Osteocyte (in vitro differentiated cells): ENCODE measurements around the gene NPLOC4. TPM values are rescaled to one million over a fixed set of nuclear protein-coding genes. Genes with fewer than 3 reads are reported as not detected.

Experiments
- DNase-seq: peaks from one replicate; pipeline ENCODE4 v3.0.0; 2021; ENCODE audit warnings: mixed read lengths; ENCODE audit not compliant: unreplicated experiment; ENCODE audit errors: extremely low spot score
- H3K27ac Mint-ChIP-seq: one replicate; pipeline ENCODE4 v1.8.0; 2021; ENCODE audit warnings: mild to moderate bottlenecking, mixed read lengths; ENCODE audit not compliant: unreplicated experiment
- H3K27me3 Mint-ChIP-seq: one replicate; pipeline ENCODE4 v1.8.0; 2021; ENCODE audit warnings: mixed read lengths; ENCODE audit not compliant: unreplicated experiment
- H3K36me3 Mint-ChIP-seq: one replicate; pipeline ENCODE4 v1.8.0; 2021; ENCODE audit warnings: mixed read lengths; ENCODE audit not compliant: unreplicated experiment
- H3K4me1 Mint-ChIP-seq: one replicate; pipeline ENCODE4 v1.8.0; 2021; ENCODE audit warnings: mixed read lengths; ENCODE audit not compliant: unreplicated experiment
- H3K4me3 Mint-ChIP-seq: one replicate; pipeline ENCODE4 v1.8.0; 2021; ENCODE audit warnings: mild to moderate bottlenecking, moderate library complexity, mixed read lengths; ENCODE audit not compliant: unreplicated experiment
- H3K9me3 Mint-ChIP-seq: one replicate; pipeline ENCODE4 v1.8.0; 2021; ENCODE audit warnings: mixed read lengths; ENCODE audit not compliant: unreplicated experiment
- total RNA-seq: library from RNA; stranded (reverse); gene quantifications from 2 replicates; pipeline ENCODE4 v1.2.1, GENCODE V29; 2021
- TF ChIP-seq, protein P1 (sequence below): fragments of 200-600 bp; sonication (generic); IDR thresholded peaks from 2 replicates; pipeline ENCODE4 v1.5.0; 2021; ENCODE audit warnings: antibody characterized with exemption, mild to moderate bottlenecking, moderate library complexity

NPLOC4 gene
- total RNA-seq, 1 donor from 2014 or later, result 99.7 TPM

- no peaks in the 10 kb centered on the region for H3K27me3 Mint-ChIP-seq
- H3K36me3 Mint-ChIP-seq, result peaks cover 48% of the 10 kb centered on the region
- no peak for DNase-seq
- H3K4me3 Mint-ChIP-seq, result no peak overlapping the region
- no peak overlapping the region for H3K27ac Mint-ChIP-seq
- TF ChIP-seq, protein P1, sequence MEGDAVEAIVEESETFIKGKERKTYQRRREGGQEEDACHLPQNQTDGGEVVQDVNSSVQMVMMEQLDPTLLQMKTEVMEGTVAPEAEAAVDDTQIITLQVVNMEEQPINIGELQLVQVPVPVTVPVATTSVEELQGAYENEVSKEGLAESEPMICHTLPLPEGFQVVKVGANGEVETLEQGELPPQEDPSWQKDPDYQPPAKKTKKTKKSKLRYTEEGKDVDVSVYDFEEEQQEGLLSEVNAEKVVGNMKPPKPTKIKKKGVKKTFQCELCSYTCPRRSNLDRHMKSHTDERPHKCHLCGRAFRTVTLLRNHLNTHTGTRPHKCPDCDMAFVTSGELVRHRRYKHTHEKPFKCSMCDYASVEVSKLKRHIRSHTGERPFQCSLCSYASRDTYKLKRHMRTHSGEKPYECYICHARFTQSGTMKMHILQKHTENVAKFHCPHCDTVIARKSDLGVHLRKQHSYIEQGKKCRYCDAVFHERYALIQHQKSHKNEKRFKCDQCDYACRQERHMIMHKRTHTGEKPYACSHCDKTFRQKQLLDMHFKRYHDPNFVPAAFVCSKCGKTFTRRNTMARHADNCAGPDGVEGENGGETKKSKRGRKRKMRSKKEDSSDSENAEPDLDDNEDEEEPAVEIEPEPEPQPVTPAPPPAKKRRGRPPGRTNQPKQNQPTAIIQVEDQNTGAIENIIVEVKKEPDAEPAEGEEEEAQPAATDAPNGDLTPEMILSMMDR, result no peak
- peaks cover 61% of the 10 kb centered on the region for H3K4me1 Mint-ChIP-seq
- no peaks in the 10 kb centered on the region for H3K9me3 Mint-ChIP-seq
Observed at GRCh38 chr17:81570964-81571363, 65.9 kb downstream of the NPLOC4 start.

DNA sequence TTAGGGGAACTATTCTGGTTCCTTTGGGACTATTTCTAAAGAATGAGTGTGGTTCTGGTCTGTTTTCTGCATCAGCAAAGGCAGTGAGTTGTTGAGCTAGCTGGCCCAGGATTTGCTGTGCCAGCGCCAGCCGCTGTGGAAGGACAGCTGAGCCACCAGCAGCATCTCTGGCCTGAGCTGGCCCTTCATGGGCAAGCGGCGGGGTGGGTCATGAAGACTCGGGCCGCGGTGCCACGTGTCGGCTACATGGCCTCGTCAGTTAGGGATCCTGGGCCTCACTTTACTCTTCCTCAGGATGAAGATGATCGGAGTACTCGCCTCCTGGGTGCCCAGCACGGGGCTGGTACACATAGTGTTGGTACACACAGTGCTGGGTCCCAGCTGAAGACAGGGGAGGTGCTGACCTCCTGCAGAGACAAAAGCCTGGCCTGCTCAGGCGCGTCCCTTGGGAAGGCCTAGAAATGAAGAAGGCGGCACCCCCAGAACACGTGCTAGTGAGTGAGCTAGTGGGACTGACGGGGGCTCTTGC lies 66.9 kb downstream of the NPLOC4 start:
- Mint-ChIP-seq H3K36me3 (peaks cover 51% of the 10 kb centered on the region), H3K27ac (peak overlapping the region; percentile 47), H3K9me3 (no peaks in the 10 kb centered on the region), H3K27me3 (no peaks in the 10 kb centered on the region), H3K4me1 (peaks cover 61% of the 10 kb centered on the region), H3K4me3 (no peak overlapping the region)
- DNase-seq, result no peak
- TF ChIP-seq, protein P1, result no peak

GRCh38 chr17:81568416-81568815 lies 68.5 kb downstream of the NPLOC4 start:
- no peak for DNase-seq
- Mint-ChIP-seq H3K36me3 (peaks cover 51% of the 10 kb centered on the region), H3K27ac (peak overlapping the region; percentile 94), H3K4me1 (peaks cover 71% of the 10 kb centered on the region), H3K9me3 (no peaks in the 10 kb centered on the region), H3K4me3 (no peak overlapping the region), H3K27me3 (no peaks in the 10 kb centered on the region)
- TF ChIP-seq, protein P1, result no peak

- H3K9me3 Mint-ChIP-seq, result no peaks in the 10 kb centered on the region
- peaks cover 50% of the 10 kb centered on the region for H3K36me3 Mint-ChIP-seq
- TF ChIP-seq, protein P1, result no peak
- no peak for DNase-seq
- H3K4me1 Mint-ChIP-seq, result peaks cover 73% of the 10 kb centered on the region
- peak overlapping the region; percentile 51 for H3K4me3 Mint-ChIP-seq
- H3K27ac Mint-ChIP-seq, result peak overlapping the region; percentile 94
- no peaks in the 10 kb centered on the region for H3K27me3 Mint-ChIP-seq
Observed at GRCh38 chr17:81567191-81567590, 69.7 kb downstream of the NPLOC4 start.

DNA sequence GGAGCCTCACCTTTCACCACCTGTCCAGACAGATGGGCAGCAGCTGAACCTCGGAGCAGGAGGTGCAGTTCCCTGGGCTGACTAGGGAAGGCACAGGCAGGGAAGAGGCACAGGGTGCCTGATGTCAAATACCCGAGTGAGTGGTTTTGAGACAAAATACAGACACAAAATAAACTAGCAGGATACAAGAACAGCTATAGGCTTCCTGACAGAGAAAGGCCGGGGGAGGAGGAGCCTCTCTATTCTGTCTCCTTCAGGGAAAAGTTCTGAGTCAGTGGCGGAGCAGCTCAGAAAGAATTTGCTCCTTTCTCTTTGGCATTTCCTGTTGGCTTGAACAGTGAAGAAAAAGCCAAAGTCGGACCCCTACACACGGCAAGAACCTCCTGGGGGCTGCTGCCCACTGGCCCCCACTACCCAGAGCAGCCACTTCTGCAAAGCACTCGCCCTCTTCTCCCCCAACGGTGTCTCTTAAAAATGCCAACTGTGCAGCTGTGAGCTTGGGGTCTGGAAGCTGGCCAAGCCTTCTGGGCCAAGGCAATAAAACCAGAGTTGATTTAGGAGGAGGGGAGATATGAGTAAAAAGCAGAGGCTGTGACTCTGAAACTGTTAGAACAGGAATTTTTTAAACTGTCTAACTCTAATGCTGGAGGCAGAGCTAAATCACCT lies 70.3 kb downstream of the NPLOC4 start:
- peak overlapping the region; percentile 94 for H3K27ac Mint-ChIP-seq
- H3K4me1 Mint-ChIP-seq, result peaks cover 77% of the 10 kb centered on the region
- H3K36me3 Mint-ChIP-seq, result peaks cover 50% of the 10 kb centered on the region
- no peaks in the 10 kb centered on the region for H3K27me3 Mint-ChIP-seq
- H3K9me3 Mint-ChIP-seq, result no peaks in the 10 kb centered on the region
- TF ChIP-seq, protein P1, result no peak
- peak; percentile 98 for DNase-seq
- H3K4me3 Mint-ChIP-seq, result peak overlapping the region; percentile 62
